ENCODE measurements around the gene RUFY2.
"Not testable (repeated sequence)": the region's sequence is repeated elsewhere in the genome, so short reads cannot be mapped to it uniquely, and the experiment has no call there.

Gene RUFY2, protein sequence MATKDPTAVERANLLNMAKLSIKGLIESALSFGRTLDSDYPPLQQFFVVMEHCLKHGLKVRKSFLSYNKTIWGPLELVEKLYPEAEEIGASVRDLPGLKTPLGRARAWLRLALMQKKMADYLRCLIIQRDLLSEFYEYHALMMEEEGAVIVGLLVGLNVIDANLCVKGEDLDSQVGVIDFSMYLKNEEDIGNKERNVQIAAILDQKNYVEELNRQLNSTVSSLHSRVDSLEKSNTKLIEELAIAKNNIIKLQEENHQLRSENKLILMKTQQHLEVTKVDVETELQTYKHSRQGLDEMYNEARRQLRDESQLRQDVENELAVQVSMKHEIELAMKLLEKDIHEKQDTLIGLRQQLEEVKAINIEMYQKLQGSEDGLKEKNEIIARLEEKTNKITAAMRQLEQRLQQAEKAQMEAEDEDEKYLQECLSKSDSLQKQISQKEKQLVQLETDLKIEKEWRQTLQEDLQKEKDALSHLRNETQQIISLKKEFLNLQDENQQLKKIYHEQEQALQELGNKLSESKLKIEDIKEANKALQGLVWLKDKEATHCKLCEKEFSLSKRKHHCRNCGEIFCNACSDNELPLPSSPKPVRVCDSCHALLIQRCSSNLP

DNA sequence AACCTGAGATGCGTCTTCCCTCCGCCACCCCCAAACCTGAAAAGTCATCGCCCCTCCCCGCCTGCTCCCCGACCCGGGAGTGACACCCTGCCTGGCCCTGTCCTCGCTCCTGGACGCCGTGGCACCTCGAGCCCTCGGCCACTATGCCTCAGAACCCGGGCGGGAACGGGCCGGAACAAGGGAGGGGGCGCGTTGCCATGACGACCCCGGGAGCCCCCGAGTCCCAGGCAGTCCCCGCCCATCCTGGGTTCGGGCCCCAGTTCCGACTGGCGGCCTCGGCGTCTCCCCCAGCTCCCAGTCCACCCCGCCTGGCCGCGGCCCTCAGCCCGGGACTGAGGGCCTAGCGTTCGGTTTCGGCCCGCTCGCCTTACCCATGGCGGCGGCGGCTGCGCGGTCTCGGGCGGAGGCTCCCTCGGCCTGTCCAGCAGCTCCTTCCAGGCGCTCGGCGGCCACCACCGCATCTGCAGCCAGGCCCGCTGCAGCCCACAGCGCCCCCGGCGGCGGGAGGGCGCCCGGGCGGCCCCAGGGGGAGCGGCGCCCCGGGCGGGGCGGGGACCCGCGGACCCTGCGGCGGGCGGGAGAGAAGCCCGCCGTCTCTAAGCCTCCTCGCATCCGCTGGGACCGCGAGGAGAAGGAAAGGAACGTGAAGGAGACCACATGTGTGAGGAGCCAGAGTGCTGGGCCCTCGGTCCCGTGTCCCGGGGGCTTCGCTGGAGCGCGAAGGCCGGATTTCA lies at the start of gene RUFY2:
RUFY2 (minus strand) TSS at position 463 of the 734 bp plus-strand sequence; CDS start at position 375, 88 bp downstream.
- ChIA-PET CTCF (interaction anchor here (0.6 to 3.1 kb wide), 18 partner anchors 9 to 495 kb away, joined by 3 to 16 read pairs (median 4); partner anchors contain the start of genes PBLD and STOX1), POLR2A (no interaction called here)
- TF ChIP-seq, protein P1, sequence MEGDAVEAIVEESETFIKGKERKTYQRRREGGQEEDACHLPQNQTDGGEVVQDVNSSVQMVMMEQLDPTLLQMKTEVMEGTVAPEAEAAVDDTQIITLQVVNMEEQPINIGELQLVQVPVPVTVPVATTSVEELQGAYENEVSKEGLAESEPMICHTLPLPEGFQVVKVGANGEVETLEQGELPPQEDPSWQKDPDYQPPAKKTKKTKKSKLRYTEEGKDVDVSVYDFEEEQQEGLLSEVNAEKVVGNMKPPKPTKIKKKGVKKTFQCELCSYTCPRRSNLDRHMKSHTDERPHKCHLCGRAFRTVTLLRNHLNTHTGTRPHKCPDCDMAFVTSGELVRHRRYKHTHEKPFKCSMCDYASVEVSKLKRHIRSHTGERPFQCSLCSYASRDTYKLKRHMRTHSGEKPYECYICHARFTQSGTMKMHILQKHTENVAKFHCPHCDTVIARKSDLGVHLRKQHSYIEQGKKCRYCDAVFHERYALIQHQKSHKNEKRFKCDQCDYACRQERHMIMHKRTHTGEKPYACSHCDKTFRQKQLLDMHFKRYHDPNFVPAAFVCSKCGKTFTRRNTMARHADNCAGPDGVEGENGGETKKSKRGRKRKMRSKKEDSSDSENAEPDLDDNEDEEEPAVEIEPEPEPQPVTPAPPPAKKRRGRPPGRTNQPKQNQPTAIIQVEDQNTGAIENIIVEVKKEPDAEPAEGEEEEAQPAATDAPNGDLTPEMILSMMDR (IDR thresholded peaks at IDR 0.05; ENCODE audit: control extremely low read depth, extremely low read depth, low read depth, missing control alignments) = peak; percentile 92
- peak; percentile 93 for DNase-seq (ENCODE audit: extremely low spot score)

DNA sequence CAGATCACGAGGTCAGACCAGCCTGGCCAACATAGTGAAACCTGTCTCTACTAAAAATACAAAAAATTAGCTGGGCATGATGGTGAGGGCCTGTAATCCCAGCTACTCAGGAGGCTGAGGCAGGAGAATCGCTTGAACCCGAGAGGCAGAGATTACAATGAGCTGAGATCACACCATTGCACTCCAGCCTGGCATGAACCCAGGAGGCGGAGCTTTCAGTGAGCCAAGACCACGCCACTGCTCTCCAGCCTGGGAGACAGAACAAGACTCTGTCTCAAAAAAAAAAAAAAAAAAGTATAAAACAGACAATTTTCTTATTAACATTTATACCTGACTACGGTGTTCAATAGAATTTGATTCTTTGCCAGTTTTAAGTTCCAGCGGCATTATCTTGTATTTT lies 42.6 kb upstream of the RUFY2 start:
- ChIA-PET POLR2A (interaction anchor here (0.6 kb wide), 1 partner anchor 70 kb away, joined by 4 read pairs; no protein-coding TSS in a partner anchor), CTCF (interaction anchor here (1.2 to 1.3 kb wide), 2 partner anchors 19 to 27 kb away, joined by 3 read pairs; no protein-coding TSS in a partner anchor)
- not testable (repeated sequence) for DNase-seq (ENCODE audit: extremely low spot score)

DNA sequence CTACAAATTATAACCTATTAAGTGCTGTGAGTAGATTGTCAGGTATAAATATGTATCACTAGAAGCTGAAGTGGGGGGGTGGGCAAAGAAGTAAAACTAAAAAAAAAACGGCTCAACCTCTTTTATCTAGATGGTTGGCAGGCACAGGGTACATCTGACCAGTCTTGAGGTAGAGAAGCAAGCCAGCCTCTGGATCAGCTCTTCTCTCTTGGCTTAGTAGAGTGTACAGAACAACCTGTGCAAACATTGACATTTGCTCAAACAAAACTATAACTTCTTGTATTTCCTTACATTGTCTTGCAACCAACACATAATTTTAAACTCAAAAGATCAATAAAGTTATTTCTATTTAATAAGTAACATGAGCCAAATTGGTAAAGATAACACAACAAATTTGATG lies 39.1 kb upstream of the RUFY2 start:
- POLR2A ChIA-PET = no interaction called here
- CTCF ChIA-PET = no interaction called here
- DNase-seq (ENCODE audit: extremely low spot score) = no peak
- TF ChIP-seq, protein P1 (IDR thresholded peaks at IDR 0.05; ENCODE audit: control extremely low read depth, extremely low read depth, low read depth, missing control alignments) = no peak

DNA sequence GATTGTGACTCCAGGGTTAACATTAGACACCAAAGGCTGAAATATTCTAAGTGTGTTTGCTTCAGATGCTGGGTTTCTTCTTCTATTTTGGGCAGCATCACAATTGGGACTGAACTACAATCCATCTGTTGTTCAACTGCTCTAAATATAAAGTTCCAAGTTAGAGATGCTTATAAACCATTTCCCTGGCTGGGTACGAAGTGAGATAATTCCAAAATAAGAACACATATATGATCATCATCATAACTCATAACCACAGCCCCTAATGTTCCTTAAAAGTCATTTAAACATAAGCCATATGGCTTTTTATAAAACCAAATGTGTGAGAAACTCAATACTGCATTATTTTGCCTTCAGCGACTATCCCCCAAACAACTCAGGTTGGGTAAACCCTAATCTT lies 35.9 kb upstream of the RUFY2 start:
- POLR2A ChIA-PET = no interaction called here
- DNase-seq (ENCODE audit: extremely low spot score) = no peak
- CTCF ChIA-PET = no interaction called here
- TF ChIP-seq, protein P1 (IDR thresholded peaks at IDR 0.05; ENCODE audit: control extremely low read depth, extremely low read depth, low read depth, missing control alignments) = no peak

DNA sequence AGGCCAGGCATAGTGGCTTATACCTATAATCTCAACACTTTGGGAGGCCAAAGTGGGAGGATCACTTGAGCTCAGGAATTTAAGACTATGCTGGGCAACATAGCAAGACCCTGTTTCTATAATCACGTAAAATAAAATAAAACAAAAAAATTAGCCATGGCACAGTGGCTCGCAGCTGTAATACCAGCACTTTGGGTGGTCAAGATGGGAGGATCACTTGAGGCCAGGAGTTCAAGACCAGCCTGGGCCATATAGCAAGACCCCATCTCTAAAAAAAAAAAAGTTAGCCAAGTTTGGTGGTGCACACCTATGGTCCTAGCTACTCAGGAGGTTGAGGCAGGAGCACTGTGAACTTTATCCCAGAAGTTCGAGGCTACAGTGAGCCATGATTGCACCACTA lies 33.8 kb upstream of the RUFY2 start:
- POLR2A ChIA-PET = no interaction called here
- TF ChIP-seq, protein P1 (IDR thresholded peaks at IDR 0.05; ENCODE audit: control extremely low read depth, extremely low read depth, low read depth, missing control alignments) = no peak
- no peak for DNase-seq (ENCODE audit: extremely low spot score)
- CTCF ChIA-PET = interaction anchor here (1.1 kb wide), 1 partner anchor 55 kb away, joined by 3 read pairs; no protein-coding TSS in a partner anchor

DNA sequence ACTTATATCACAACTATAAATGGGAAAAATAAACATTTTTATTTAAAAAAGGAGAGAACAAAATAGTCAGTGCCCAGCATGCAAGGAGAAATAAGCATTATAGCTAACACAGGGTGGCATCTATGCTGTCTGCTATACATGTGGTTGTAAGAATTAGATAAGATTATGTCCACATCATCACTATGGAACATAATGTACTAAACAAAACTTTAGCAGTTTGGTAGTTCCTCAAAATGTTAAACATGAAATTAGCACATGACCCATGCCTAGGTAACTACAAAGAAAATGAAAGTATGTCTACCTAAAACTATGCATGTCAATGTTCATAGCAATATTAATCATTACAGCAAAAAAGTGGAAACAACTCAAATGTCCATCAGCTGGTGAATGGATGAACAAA lies 28.7 kb upstream of the RUFY2 start:
- CTCF ChIA-PET = no interaction called here
- POLR2A ChIA-PET = no interaction called here
- no peak for DNase-seq (ENCODE audit: extremely low spot score)
- TF ChIP-seq, protein P1 (IDR thresholded peaks at IDR 0.05; ENCODE audit: control extremely low read depth, extremely low read depth, low read depth, missing control alignments) = no peak
